Right lobe of liver (tissue), 6 donors: Measurements from ENCODE around the gene FEZ2. TPM values are rescaled to one million over a fixed set of nuclear protein-coding genes. Genes with fewer than 3 reads are reported as not detected.

Experiments used
- ATAC-seq, 4 donors: fragments of 200-7000 bp; cut with Tn5 transposase; one replicate each; pipeline ENCODE4 v1.9.1; 2020; ENCODE audit warnings: mild to moderate bottlenecking in 4 of 4, moderate library complexity in 4 of 4
- DNase-seq, 3 donors: peaks; one replicate each; pipeline ENCODE4 v3.0.0-alpha.2; 2020
- H3K27ac ChIP-seq, 3 donors: fragments of 200-600 bp; one replicate each; pipeline ENCODE4 v1.8.0; 2022
- H3K27me3 ChIP-seq, 2 donors: fragments of 200-600 bp; one replicate each; pipeline ENCODE4 v1.8.0; 2022
- H3K36me3 ChIP-seq, 4 donors: fragments of 200-600 bp; sonication (generic) in 1 of 4; one replicate each; pipeline versions ENCODE4 v1.5.1 to v1.8.0; 2017 to 2022; ENCODE audit warnings: control low read depth in 1 of 4
- H3K4me1 ChIP-seq, 4 donors: fragments of 200-600 bp; sonication (generic) in 1 of 4; one replicate each; pipeline versions ENCODE4 v1.5.1 to v1.8.0; 2017 to 2022; ENCODE audit warnings: control low read depth in 1 of 4
- H3K4me3 ChIP-seq, 3 donors: fragments of 200-600 bp; one replicate each; pipeline ENCODE4 v1.8.0; 2022
- H3K9me3 ChIP-seq, 4 donors: fragments of 200-600 bp; sonication (generic) in 1 of 4; one replicate each; pipeline versions ENCODE4 v1.5.1 to v1.8.0; 2017 to 2022; ENCODE audit warnings: control low read depth in 1 of 4
- CTCF ChIP-seq, 4 donors: fragments of 200-600 bp in 3 of 4; fragments of 450-650 bp in 1 of 4; IDR thresholded peaks; one replicate each; pipeline versions ENCODE4 v1.5.1 to v1.8.0; 2016 to 2022; ENCODE audit warnings: antibody characterized with exemption in 4 of 4, mild to moderate bottlenecking in 2 of 4
- POLR2A ChIP-seq: fragments of 450-650 bp; IDR thresholded peaks from one replicate; pipeline ENCODE4 v1.6.1; 2017; ENCODE audit warnings: antibody characterized with exemption, mild to moderate bottlenecking
- WGBS: methylation state at CpG from one replicate; pipeline ENCODE4 v1.1.6; 2018; ENCODE audit warnings: low coverage, low lambda C conversion rate; ENCODE audit not compliant: insufficient coverage; ENCODE audit errors: missing lambda C conversion rate; 5-methylcytosine and 5-hydroxymethylcytosine counted together
- intact Hi-C, 2 donors: fragments of 100-400 bp; cut with DNase I; formaldehyde crosslinking; loops; one replicate each; pipeline versions ENCODE4 v1.11.2 to v1.14.1; 2022
- total RNA-seq, 6 experiments: library from RNA; depleted of rRNA in 2 of 6; stranded (reverse); fragments of >200 nt in 2 of 6; fragmentation: NEBNext Ultra II Directional in 3 of 6; extraction: Animal tissue kit (Norgen Biotek cat#: 25700) in 3 of 6; gene quantifications; one replicate each; pipeline versions ENCODE4 v1.1.0 to v1.2.4, GENCODE V29; 2016 to 2023
- donor health status: DM: no; HTN: yes; CAD: no.
- donor health status: DM: no; HTN: no; CAD: no.
- donor health status: DM: no; HTN: no; CAD: no.
- donor health status: DM: no; HTN: yes; CAD: no.
- donor health status: DM: no; HTN: yes; CAD: no.

The FEZ2 gene
- total RNA-seq, 6 experiments from 2014 or later: 11.1 to 22.2 (median 18.7) TPM

GRCh38 chr2:36579297-36579664, 18.7 kb downstream of the FEZ2 start:
- peaks cover 0 to 12% (median 2%) of the 10 kb centered on the region in 4 donors for H3K4me1 ChIP-seq
- no peak overlapping the region for H3K27ac ChIP-seq
- peaks cover 0 to 21% (median 9%) of the 10 kb centered on the region in 4 donors for H3K36me3 ChIP-seq
- DNase-seq: no peak
- intact Hi-C loops: no loop called here
- no peak overlapping the region for H3K4me3 ChIP-seq
- no peak for TF ChIP-seq POLR2A
- no peak for TF ChIP-seq CTCF (IDR thresholded peaks at IDR 0.05)
- H3K9me3 ChIP-seq: no peaks in the 10 kb centered on the region
- no peaks in the 10 kb centered on the region for H3K27me3 ChIP-seq
- no peak for ATAC-seq

GRCh38 chr2:36578343-36579296, 19.3 kb downstream of the FEZ2 start:
- H3K4me1 ChIP-seq: peaks cover 0 to 12% (median 2%) of the 10 kb centered on the region in 4 donors
- intact Hi-C loops: no loop called here
- H3K27me3 ChIP-seq: no peaks in the 10 kb centered on the region
- no peak overlapping the region for H3K27ac ChIP-seq
- no peak for DNase-seq
- peak in 1 of 4 donors; percentile 50 for ATAC-seq
- no peaks in the 10 kb centered on the region for H3K9me3 ChIP-seq
- TF ChIP-seq CTCF (IDR thresholded peaks at IDR 0.05): no peak
- no peak for TF ChIP-seq POLR2A
- H3K4me3 ChIP-seq: no peak overlapping the region
- peaks cover 0 to 21% (median 9%) of the 10 kb centered on the region in 4 donors for H3K36me3 ChIP-seq
- 75% methylated on average over 10 of the region's 10 CpGs for WGBS

GRCh38 chr2:36577884-36578283, 20.1 kb downstream of the FEZ2 start:
- no peak for TF ChIP-seq POLR2A
- TF ChIP-seq CTCF (IDR thresholded peaks at IDR 0.05): no peak
- ATAC-seq (no peak), DNase-seq (no peak)
- 89% methylated on average over 2 of the region's 2 CpGs for WGBS
- Histone ChIP-seq H3K4me3 (no peak overlapping the region), H3K9me3 (no peaks in the 10 kb centered on the region), H3K27ac (no peak overlapping the region), H3K27me3 (no peaks in the 10 kb centered on the region), H3K4me1 (peaks cover 0 to 12% (median 2%) of the 10 kb centered on the region in 4 donors), H3K36me3 (peaks cover 0 to 18% (median 9%) of the 10 kb centered on the region in 4 donors)
- intact Hi-C loops: no loop called here

DNA sequence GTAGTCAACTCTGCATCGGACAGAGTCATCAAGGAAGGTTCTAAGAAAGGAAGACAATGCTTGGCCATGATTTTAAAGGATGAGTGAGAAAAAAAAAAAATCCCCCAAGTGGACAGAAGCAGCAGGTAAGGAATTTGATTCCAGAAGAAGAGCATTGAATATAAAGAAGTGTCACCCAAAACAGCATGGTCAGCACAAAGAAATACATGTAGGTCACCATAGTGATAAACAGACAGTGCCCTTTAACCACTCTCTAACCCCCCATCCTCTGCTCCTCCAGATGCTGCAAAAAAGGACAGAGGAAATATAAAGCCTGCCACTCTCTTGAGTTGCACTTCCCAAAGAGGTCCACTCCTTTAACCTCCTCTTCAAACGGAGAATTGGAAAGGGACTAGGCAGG, 23.4 kb downstream of the FEZ2 start:
- WGBS: 100% methylated on average over 2 of the region's 2 CpGs
- H3K9me3 ChIP-seq: no peaks in the 10 kb centered on the region
- intact Hi-C loops: no loop called here
- no peak for ATAC-seq
- H3K4me1 ChIP-seq: peaks cover 0 to 12% (median 2%) of the 10 kb centered on the region in 4 donors
- no peak overlapping the region for H3K27ac ChIP-seq
- H3K36me3 ChIP-seq: peaks cover 0 to 15% (median 6%) of the 10 kb centered on the region in 4 donors
- H3K27me3 ChIP-seq: no peaks in the 10 kb centered on the region
- DNase-seq: no peak
- TF ChIP-seq POLR2A (no peak), CTCF (IDR thresholded peaks at IDR 0.05) (no peak)
- H3K4me3 ChIP-seq: no peak overlapping the region
